NCI-H2107 treated with DMSO at 0.1 percent for 48 hours (cell line): ENCODE data around the gene PRKAA1.
"Not testable (repeated sequence)": the region's sequence is repeated elsewhere in the genome, so short reads cannot be mapped to it uniquely, and the experiment has no call there.

Experiments used
- DNase-seq: peaks from one replicate; lab custom pipeline; 2025; ENCODE audit not compliant: unreplicated experiment; lab: John Stamatoyannopoulos, UW

The PRKAA1 gene

DNA sequence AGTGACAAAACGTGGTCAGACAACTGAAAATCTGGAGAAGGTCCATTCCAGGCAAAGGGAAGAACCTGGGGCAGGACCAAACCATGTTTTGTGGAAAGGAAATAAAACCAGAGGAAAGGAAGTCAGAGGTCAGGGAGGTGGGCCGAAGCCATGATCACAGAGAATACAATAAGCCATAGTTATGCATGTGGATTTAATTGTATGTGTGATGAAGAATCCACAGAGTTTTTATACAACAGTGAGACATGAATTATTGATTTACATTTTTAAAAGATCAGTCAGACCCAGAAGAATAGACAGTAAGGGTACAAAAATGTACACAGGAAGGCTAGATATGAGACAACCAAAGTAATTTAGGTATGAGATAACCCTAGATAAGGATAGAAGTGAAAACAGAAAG is 63.2 kb downstream of the PRKAA1 start:
- no peak for DNase-seq

DNA sequence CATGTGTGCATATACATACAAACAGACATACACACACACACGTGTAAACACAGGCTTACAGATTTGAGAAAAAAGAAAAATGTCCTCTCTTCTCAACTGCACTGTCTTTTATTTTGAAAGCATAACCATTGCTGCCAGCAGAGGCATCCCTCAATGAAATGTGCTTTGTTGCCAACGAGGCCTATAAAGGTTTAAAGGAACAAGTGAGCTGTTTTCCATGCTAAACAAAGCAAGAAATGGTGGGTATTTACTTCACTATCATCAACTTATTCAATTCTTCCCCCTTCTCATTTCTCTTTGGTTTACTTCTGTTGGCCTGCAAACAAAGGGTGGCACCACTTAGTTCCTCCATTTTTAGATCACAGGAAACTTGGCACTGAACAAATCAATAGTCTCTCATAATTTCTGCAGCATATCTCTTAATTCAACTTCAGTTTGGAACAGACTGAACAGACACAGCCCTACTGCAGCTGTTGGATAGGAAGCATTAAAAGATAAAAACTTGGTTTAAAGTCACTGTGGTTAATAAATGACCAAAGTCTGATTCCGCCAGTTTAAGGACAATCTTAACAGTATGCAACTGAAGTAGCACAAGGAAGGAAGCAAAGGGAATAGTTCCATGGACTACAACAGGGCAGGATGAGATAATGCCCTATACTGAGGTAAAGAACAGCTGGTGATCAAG is 64.2 kb downstream of the PRKAA1 start:
- no peak for DNase-seq

DNA sequence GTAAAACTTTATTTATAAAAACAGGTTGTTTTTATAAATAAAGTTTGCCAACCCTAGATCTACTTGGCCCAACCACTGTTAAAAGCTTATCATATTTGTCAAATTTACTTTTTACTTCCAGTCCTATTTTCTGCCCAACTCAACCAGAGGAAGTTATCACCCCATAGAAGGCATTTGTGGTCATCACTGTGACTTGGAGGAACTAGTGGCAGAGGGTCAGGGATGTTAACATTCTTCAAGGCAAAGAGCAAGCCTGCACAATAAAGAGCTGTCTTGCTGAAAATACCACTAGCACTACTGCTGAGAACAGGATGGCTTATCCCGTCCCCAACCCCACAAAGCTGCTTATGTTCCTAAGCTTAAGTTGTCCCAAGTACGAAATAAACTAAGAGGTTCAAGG is 64.7 kb downstream of the PRKAA1 start:
- DNase-seq = no peak

DNA sequence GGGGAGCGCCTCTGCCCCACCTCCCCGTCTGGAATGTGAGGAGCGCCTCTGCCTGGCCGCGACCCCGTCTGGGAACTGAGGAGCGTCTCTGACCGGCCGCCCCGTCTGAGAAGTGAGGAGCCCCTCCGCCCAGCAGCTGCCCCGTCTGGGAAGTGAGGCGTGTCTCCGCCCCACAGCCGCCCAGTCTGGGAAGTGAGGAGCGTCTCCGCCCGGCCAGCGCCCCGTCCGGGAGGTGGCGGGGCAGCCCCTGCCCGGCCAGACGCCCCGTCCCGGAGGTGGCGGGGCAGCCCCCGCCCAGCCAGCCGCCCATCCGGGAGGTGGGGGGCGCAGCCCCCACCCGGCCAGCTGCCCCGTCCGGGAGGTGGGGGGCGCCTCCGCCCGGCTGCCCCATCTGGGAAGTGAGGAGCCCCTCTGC is 75.7 kb downstream of the PRKAA1 start:
- DNase-seq = not testable (repeated sequence)

DNA sequence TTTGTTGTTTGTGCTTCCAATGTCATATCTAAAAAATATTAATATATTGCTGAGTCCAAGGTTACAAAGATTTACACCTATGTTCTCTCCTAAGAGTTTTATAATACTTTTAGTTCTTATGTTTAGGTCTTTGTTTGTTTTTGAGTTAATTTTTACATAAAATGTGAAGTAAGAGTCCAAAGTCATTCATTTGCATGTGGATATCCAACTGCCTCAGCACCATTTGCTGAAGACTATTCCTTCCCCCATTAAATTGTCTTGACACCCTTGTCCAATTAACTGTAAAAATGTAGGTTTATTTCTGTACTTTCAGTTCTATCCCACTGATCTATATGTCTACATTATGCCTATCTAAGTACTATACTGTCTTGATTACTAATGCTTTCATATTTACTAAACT is 78.1 kb downstream of the PRKAA1 start:
- no peak for DNase-seq

DNA sequence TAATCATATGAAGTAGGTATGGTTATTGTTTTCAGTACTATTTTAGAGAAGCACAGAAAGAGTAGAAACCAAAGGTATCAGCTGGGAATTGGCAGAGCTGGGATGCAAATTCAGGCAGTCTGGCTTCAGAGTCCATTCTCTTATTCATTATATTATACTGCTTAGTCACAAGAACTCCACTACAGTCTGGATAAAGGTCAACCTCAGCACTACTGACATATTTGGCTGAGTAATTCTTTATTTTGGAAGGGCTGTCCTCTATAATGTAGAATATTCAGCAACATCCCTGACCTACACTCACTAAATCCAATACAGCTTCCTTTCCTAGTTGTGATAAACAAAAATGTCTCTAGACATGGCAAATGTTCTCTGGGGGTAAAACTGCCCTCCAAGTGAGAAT is 80.9 kb downstream of the PRKAA1 start:
- DNase-seq = no peak

DNA sequence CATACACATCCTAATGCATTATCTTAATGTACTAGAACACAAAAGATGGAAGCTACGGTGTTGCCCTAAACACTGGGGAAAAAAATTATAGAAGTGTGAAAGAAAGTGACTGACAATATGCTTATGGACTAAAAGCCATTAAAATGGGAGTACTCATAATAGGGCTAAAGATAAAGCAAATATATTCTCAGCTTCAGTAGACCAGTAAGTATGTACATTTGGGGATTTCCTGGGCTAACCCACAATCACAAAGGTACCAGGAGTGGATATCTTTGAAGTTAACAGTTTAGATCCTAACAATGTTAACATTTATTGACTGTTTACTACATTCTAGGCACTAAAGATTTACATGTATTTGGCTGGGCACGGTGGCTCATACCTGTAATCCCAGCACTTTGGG is 81.6 kb downstream of the PRKAA1 start:
- no peak for DNase-seq

DNA sequence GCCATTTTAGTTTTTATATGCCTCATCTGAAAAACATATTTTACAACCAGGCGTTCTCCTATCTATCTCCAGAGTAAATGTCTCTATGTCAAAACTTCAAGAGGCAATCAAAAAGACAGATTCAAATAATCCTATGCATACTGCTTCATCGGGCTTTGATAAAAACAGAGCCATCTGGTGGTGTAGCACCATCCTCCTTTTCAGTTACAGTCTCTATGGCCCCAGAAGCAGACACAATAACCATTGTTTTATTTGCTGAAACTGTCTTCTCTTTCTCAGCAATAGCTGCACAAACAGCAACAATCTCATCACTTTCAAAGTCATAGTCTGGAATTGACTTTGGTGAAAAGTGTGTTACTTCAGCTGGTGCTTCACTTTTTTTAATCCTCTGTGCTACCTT is 82.2 kb downstream of the PRKAA1 start:
- DNase-seq = no peak

DNA sequence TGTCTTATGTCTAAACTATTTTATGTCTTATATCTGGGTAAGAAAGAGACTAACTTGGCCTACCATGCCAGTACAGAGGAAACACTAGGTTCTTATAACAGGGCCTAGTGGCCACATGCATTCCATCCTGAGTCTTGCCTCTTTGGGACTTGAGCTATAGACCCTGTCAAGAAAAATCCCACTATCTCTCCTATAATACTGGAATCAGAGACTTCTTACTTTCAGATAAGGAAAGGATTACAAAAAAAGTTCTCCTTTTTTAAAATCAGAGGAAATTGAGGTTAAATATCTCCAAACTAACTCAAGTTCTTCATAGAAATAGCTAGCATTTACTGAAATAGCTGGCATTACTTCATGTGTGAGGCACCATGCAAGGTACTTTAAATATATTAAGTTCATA is 84.2 kb downstream of the PRKAA1 start:
- no peak for DNase-seq

DNA sequence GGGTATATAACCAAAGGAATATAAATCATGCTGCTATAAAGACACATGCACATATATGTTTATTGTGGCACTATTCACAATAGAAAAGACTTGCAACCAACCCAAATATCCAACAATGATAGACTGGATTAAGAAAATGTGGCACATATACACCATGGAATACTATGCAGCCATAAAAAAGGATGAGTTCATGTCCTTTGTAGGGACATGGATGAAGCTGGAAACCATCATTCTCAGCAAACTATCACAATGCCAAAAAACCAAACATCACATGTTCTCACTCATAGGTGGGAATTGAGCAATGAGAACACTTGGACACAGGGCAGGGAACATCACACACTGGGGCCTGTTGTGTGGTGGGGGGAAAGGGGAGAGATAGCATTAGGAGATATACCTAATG is 87.6 kb downstream of the PRKAA1 start:
- not testable (repeated sequence) for DNase-seq
